SIG-M5 treated with dmso at 0.1 percent for 504 hours (cell line): ENCODE data around the gene PPP2R2D.
"Not testable (repeated sequence)": the region's sequence is repeated elsewhere in the genome, so short reads cannot be mapped to it uniquely, and the experiment has no call there.

Experiments
- DNase-seq: peaks from one replicate; lab custom pipeline; 2025; ENCODE audit not compliant: unreplicated experiment; lab: John Stamatoyannopoulos, UW

Gene PPP2R2D

GRCh38 chr10:131906269-131906639 lies 5.4 kb downstream of the PPP2R2D start:
- no peak for DNase-seq

GRCh38 chr10:131907679-131908078 lies 6.9 kb downstream of the PPP2R2D start:
- no peak for DNase-seq

GRCh38 chr10:131908151-131908550 lies 7.3 kb downstream of the PPP2R2D start:
- no peak for DNase-seq

GRCh38 chr10:131909014-131909808 lies 8.4 kb downstream of the PPP2R2D start:
- no peak for DNase-seq

GRCh38 chr10:131909929-131910328 lies 9.1 kb downstream of the PPP2R2D start:
- no peak for DNase-seq

GRCh38 chr10:131910663-131911314 lies 10.0 kb downstream of the PPP2R2D start:
- no peak for DNase-seq

- DNase-seq: no peak
Measured at GRCh38 chr10:131911451-131911850, 10.6 kb downstream of the PPP2R2D start.

- DNase-seq: no peak
Measured at GRCh38 chr10:131912620-131913019, 11.8 kb downstream of the PPP2R2D start.

- DNase-seq: no peak
Measured at GRCh38 chr10:131915484-131915883, 14.7 kb downstream of the PPP2R2D start.

- no peak for DNase-seq
Measured at GRCh38 chr10:131915990-131916766, 15.4 kb downstream of the PPP2R2D start.

GRCh38 chr10:131916767-131917160 lies 16.0 kb downstream of the PPP2R2D start:
- DNase-seq: not testable (repeated sequence)

- DNase-seq: not testable (repeated sequence)
Measured at GRCh38 chr10:131917496-131917895, 16.7 kb downstream of the PPP2R2D start.

GRCh38 chr10:131919461-131919860 lies 18.7 kb downstream of the PPP2R2D start:
- not testable (repeated sequence) for DNase-seq

GRCh38 chr10:131920151-131920550 lies 19.3 kb downstream of the PPP2R2D start:
- DNase-seq: no peak

- DNase-seq: no peak
Measured at GRCh38 chr10:131920693-131921092, 19.9 kb downstream of the PPP2R2D start.

GRCh38 chr10:131921184-131921583 lies 20.4 kb downstream of the PPP2R2D start:
- DNase-seq: no peak

- no peak for DNase-seq
Measured at GRCh38 chr10:131923038-131923756, 22.4 kb downstream of the PPP2R2D start.

GRCh38 chr10:131925011-131925649 lies 24.3 kb downstream of the PPP2R2D start:
- DNase-seq: no peak

GRCh38 chr10:131925716-131926115 lies 24.9 kb downstream of the PPP2R2D start:
- no peak for DNase-seq

GRCh38 chr10:131926253-131926652 lies 25.4 kb downstream of the PPP2R2D start:
- no peak for DNase-seq
